ENCODE data around the gene SECISBP2L.

Gene SECISBP2L

DNA sequence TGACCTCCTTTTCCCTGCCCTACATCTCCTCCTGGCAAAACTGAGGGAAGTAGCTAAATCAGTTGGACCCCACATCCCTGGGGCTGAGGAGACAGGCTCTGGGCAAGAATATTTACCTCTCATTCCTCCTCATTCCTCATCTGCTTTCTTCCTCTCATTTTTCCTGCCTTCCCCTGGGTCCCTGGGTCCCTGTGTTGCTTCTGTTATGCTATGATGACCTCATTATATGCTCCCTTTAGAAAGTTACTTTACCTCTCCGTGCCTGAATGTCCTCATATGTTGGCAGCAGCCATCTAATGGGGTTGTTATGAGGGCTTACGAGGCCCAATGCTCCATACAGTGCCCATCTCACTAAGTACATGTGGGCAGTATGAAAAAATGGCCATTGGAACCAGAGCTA is 81.3 kb downstream of the SECISBP2L start:
- no peak for DNase-seq (ENCODE audit: low spot score)

DNA sequence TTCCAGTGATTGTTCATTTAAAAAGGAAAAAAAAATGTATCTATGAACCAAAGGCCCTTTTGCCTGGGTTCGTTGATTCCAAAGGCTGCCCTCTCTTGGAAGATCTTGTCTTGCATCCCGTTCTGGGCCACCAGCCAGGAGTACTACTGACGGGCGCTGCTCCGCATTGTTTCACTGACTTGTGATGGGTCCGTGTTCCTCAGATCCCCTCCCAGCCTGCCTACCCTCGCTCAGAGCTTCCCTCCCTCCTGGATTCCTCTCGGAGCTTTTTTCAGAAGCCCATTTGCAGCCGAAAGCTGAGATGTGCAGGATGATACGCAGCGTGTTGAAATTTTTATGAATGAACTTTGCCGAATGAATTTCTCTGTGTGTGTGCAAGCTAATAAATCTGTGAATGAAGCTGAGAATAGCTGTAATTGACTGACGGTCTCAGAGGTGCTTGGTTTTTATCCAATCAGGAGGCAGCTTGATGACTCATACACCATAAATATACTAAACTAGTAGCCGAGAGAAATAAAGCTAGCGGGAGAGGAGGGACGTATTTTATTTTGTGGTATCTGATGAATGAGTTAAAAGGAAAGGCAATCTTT is 82.6 kb downstream of the SECISBP2L start, which contains the start of gene SHC4:
SHC4 (minus strand) TSS at position 396 of the 590 bp plus-strand sequence. CDS start 904 bp downstream, outside the sequence.
- DNase-seq (ENCODE audit: low spot score): peak; percentile 57

DNA sequence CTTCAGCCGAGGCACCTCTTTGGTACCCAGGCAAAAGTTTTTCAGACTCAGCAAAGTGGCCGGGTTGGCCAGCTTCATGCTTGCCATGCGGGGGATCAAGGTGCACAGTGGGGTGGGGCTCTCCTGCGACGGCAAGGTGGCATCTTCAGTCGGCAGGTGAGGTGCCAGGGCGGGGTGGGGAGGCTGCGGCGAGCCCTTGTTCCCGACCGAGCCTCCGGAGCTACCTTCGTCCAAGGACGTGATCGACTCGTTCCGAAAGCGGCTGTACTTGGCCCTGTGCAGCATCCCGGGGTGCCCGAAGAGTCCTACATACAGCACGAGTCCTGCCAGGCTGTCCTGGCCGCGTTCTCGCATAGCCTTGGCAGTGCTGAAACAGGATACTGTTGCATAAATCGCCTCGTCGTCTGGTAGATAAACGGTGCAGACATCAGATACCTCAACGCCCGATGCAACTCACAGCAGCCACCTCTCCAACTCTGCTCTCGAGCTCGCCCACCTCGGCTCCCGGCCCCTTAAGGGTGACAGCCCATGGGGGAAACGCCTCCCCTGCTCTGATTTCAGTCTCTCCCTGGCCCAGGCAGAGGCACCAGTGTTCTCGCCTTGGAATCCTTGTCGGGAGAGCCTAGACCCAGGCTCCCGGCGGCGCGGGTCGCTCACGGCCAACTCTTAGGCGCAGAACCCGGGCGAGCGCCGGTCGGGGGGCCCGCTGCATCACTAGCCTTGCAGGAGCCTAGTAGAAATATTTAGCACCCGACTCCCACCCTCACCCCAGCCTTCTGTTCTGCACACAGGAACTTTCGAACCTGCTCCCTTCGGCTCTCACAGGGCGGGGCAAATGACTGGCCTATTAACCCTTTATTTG is 83.4 kb downstream of the SECISBP2L start:
- DNase-seq (ENCODE audit: low spot score): peak; percentile 19

DNA sequence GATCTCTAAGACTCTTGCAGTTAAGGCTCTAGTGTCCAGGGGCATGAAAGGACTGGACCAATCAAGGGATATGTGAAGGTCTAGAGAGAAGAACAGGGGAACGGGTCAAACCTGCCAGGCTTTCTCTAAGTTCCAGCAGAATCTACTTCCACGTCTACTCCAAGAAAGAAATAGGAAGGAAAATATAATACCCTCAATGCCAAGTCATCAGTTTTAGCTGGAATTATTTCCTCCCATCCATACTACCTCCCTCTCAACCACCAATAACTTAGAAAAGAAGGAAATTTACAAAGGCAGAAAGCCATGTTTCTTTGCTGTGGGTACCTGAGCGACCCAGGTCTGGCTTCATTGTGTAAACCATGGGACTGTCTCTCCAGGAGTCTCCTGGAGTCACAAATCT is 90.3 kb downstream of the SECISBP2L start:
- DNase-seq (ENCODE audit: low spot score): no peak

DNA sequence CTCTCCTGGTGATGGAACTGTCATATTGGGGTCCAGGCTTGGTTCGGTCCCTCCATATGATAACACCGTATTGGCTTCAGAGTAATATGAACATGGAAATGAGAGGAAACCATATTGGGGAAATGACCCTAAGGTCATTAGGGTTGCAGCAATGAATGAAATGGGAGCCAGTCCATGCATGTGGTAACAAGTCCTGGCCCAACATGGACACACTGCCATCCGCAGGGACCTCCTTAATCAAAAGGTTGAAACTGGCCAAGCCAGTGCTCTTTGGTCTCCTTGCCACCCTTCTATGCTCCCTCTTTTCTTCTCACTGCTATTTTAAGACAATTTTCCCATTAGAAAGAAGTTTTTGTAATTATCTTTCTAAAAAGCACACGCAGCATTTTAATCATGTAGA is 90.9 kb downstream of the SECISBP2L start:
- no peak for DNase-seq (ENCODE audit: low spot score)

DNA sequence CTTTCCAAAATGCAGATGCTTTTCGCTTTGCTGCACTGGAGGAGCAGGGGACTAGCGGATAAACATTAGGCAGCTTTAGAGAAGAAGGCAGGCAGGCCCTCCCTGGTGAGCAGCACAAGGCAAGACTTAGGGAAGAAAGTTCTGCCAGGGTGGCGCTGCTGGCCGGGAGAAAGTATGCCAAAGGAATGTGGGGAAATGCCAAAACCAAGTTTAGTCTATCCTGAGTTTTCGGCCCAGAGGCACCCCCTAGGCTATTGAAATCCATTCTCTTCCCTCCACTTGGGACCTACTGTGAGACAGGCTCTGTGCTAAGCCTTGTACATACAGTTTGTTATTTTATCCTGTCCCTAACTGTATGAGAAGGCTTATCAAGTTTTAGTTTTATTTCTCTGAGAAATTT is 91.7 kb downstream of the SECISBP2L start:
- no peak for DNase-seq (ENCODE audit: low spot score)

DNA sequence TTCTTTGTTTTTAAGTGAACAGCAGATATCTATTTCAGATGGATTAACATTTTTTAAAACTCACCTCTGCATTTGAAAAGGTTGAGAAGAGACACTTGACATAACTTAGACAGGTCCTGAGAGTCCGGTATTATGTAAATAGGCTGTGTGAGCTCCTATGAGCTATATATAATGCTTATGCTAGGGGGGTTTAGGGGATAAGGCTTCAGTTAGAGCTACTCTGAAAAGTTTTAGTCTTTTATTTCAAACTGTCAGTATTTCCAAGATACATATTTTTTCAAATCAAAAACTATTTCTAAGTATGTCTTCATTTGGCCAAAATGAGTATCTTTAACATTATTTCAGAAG is 99.4 kb downstream of the SECISBP2L start:
- DNase-seq (ENCODE audit: low spot score): no peak

DNA sequence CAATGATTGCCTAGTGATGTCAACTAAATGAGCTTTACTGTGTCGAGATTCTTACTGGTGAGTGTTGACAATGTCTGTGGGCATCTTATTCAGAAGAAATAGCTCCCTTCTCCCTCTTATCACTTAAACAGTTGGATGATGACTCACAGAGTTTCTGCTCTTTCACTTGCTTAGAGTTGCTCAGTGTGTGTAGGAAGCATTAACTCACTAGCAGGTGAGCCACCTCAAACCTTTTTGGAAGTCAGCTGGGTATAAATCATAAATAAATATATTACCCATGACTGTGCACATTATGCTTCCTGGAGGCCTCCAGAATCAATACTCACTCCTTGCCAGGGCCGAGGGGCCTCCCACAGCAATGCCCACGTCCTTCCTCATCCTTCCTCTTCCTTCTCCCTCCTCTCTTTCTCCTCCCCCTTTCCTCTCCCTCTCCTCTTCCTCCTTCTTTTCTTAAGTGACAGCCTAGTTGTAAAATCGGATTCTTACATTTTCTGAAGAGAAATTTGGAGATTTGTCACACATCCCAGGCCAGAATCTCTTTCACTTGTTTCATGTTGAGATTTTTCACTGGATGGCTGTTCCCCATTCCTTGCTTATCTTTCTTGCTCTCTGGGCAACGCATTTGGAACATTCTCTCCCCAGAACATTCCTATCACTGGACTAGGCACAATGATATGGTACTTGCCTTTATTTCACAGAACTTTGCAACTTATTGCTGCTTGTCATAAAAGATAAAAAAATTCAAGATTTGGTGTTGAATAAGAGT is 100.0 kb downstream of the SECISBP2L start:
- no peak for DNase-seq (ENCODE audit: low spot score)

DNA sequence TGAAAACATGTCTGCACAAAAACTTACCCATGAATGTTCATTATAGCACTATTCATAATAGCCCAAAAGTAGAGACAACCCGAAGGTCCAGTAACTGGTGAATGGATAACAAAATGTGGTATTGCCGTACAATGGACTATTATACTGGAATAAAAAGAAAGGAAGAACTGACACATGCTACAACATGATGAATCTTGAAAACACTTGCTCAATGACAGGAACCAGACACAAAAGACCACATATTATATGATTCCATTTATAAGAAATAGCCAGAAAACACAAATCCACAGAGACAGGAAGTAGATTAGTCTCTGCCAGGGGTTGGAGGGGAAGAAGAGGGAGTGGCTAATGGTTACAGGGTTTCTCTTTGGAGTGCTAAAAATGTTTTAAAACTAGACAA is 100.9 kb downstream of the SECISBP2L start:
- no peak for DNase-seq (ENCODE audit: low spot score)

DNA sequence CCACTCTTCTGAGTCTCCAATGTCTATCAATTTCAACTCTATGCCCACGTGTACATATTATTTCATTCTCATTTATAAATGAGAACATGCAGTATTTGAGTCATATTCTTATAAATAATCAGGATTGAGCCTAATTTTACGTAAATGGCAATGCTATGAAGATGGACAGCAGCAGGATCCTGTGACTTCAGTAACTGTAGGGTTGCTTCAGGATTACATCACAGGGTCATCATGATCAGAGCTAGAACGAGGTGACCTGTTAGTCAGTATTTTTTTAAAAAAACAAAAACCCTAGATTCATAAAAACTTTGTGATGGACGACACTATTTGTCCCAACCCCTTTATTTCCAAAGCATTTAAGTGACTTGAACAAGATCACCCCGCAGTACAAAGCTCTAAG is 104.3 kb downstream of the SECISBP2L start:
- no peak for DNase-seq (ENCODE audit: low spot score)

DNA sequence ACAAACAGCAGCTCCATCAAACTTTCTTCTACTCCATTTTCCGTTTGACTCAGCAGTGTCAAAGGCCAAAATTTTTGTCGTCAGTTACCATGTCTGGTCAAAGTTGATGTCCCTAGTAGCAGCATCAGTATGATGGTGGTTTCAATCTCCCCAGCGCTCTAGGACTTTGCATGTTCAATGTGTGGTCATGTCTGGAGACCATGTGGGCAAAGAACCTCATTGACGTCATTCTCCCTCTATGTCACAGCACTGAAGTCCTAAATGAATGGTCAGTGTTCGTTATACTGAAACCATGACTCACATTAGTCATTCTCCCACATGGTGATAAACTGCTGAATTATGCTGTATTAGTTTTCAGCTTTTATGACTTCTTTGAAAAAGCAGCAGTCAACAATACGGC is 105.7 kb downstream of the SECISBP2L start:
- DNase-seq (ENCODE audit: low spot score): no peak

DNA sequence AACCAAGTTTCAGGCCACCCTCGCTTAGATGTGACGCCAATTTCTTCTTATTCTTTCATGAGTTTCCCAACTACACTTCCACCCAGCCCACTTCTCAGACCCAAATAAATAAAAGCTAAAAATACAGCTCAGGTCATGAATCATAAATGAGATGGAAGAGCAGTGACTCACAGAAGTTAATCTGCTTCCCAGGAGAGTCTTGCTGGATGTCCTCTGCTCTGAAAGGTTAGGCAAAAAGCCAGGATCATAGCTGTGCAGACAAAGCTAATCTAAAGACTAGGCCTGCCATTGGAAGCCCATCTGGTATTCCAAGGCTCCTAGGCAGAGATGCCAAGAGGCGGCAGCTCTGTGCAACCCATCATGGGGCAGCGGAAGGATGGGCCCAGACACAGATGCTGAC is 106.6 kb downstream of the SECISBP2L start:
- DNase-seq (ENCODE audit: low spot score): no peak

Small RNAs within 50 kb of the gene (small RNA-seq; reads per million reads assigned to genes)
- gene RF00019: 0 reads per million in 2 experiments

Data from SK-N-DZ (cell line).